HL-60 (cell line): ENCODE results near the gene ALDH1A2.
"Not testable (repeated sequence)": the region's sequence is repeated elsewhere in the genome, so short reads cannot be mapped to it uniquely, and the experiment has no call there.

Experiments used
- DNase-seq, 2 experiments: peaks; one replicate each; pipeline ENCODE4 v3.0.0-alpha.2; 2010 to 2020; ENCODE audit warnings: low read depth in 1 of 2, low spot score in 1 of 2
- H3K27ac ChIP-seq: fragments of 250-450 bp; sonication (Bioruptor Pico); replicated peaks from 2 replicates; pipeline ENCODE4 v1.5.1; 2020; ENCODE audit warnings: mild to moderate bottlenecking, moderate library complexity
- H3K27me3 ChIP-seq: fragments of 250-450 bp; sonication (Bioruptor Pico); 2 replicates; pipeline ENCODE4 v1.5.1; 2021; ENCODE audit warnings: mild to moderate bottlenecking, moderate library complexity; ENCODE audit not compliant: insufficient read depth, poor library complexity, severe bottlenecking
- H3K4me3 ChIP-seq: replicated peaks from 2 replicates; pipeline ENCODE4 v1.5.1; 2011; ENCODE audit warnings: mild to moderate bottlenecking, control low read depth, low read length; ENCODE audit not compliant: insufficient read depth
- CTCF ChIP-seq: IDR thresholded peaks from one replicate; pipeline ENCODE4 v1.5.1; 2011; ENCODE audit warnings: low read length, control low read depth, inconsistent platforms; ENCODE audit not compliant: insufficient read depth
- GABPA ChIP-seq: IDR thresholded peaks from 2 replicates; pipeline ENCODE4 v1.6.1; 2012; ENCODE audit warnings: low read depth
- POLR2AphosphoS5 ChIP-seq: IDR thresholded peaks from 2 replicates; pipeline ENCODE4 v1.6.1; 2012; ENCODE audit warnings: low read depth
- REST ChIP-seq: IDR thresholded peaks from 2 replicates; pipeline ENCODE4 v1.6.1; 2012; ENCODE audit warnings: low read depth; ENCODE audit not compliant: insufficient replicate concordance
- SPI1 ChIP-seq: IDR thresholded peaks from 2 replicates; pipeline ENCODE4 v1.6.1; 2012; ENCODE audit warnings: low read depth, mild to moderate bottlenecking, borderline replicate concordance

Gene ALDH1A2

GRCh38 chr15:58083526-58083925, 18.0 kb upstream of the ALDH1A2 start:
- Histone ChIP-seq H3K27ac (no peak overlapping the region), H3K27me3 (no peaks in the 10 kb centered on the region), H3K4me3 (no peak overlapping the region)
- no peak for DNase-seq
- TF ChIP-seq GABPA (no peak), SPI1 (no peak), REST (no peak), CTCF (no peak), POLR2AphosphoS5 (no peak)

GRCh38 chr15:58081891-58082290, 16.4 kb upstream of the ALDH1A2 start:
- TF ChIP-seq CTCF: no peak
- no peak for TF ChIP-seq SPI1
- TF ChIP-seq POLR2AphosphoS5: no peak
- TF ChIP-seq GABPA: no peak
- TF ChIP-seq REST: no peak
- H3K4me3 ChIP-seq: no peak overlapping the region
- H3K27ac ChIP-seq: no peak overlapping the region
- no peak for DNase-seq
- no peaks in the 10 kb centered on the region for H3K27me3 ChIP-seq

- Histone ChIP-seq H3K27ac (no peak overlapping the region), H3K4me3 (no peak overlapping the region), H3K27me3 (peaks cover 3% of the 10 kb centered on the region)
- no peak for TF ChIP-seq REST
- TF ChIP-seq POLR2AphosphoS5: no peak
- no peak for TF ChIP-seq GABPA
- no peak for TF ChIP-seq SPI1
- no peak for TF ChIP-seq CTCF
- no peak for DNase-seq
Measured at GRCh38 chr15:58081456-58081855, 15.9 kb upstream of the ALDH1A2 start.

GRCh38 chr15:58080959-58081358, 15.4 kb upstream of the ALDH1A2 start:
- not testable (repeated sequence) for H3K4me3 ChIP-seq

More at GRCh38 chr15:58080959-58081358, 15.4 kb upstream of the ALDH1A2 start:
- DNase-seq, H3K27me3 ChIP-seq, H3K27ac ChIP-seq: not testable (repeated sequence)
